ENCODE measurements around the gene C2orf92. TPM values are rescaled to one million over a fixed set of nuclear protein-coding genes. Genes with fewer than 3 reads are reported as not detected.

Gene C2orf92
- total RNA-seq, 1 donor from 2014 or later: 10.0 TPM

GRCh38 chr2:97741251-97741650 lies 71.7 kb downstream of the C2orf92 start:
- intact Hi-C loops (cut with micrococcal nuclease): no loop called here

GRCh38 chr2:97741686-97742085 lies 72.2 kb downstream of the C2orf92 start:
- intact Hi-C loops (cut with micrococcal nuclease): no loop called here

GRCh38 chr2:97742381-97742847 lies 72.9 kb downstream of the C2orf92 start:
- intact Hi-C loops (cut with micrococcal nuclease): no loop called here

- intact Hi-C loops (cut with micrococcal nuclease): no loop called here
Measured at GRCh38 chr2:97743913-97744312, 74.4 kb downstream of the C2orf92 start.

GRCh38 chr2:97745474-97746174 lies 76.1 kb downstream of the C2orf92 start:
- intact Hi-C loops (cut with micrococcal nuclease): no loop called here

DNA sequence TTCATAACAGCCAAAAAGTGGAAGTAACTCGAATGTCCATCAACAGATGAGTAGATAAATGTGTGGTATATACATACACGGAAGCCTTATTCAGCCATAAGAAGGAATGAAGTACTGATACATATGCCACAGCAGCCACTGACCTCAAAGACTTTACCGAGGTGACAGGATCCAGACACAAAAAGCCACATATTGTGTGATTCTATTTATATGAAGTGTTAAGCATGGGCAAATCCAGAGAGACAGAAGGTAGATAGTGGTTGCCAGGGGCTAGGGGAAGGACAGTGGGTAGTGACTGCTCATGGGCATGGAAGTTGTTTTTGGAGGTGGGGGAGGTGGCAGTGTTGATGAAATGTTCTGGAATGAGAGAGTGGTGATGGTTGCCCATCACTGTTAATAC lies 77.8 kb downstream of the C2orf92 start:
- intact Hi-C loops (cut with micrococcal nuclease): no loop called here

GRCh38 chr2:97747716-97748115 lies 78.2 kb downstream of the C2orf92 start:
- intact Hi-C loops (cut with micrococcal nuclease): loop anchor here (1.0 to 2.0 kb wide), 2 partner anchors 37 to 47 kb away; no protein-coding TSS in a partner anchor

DNA sequence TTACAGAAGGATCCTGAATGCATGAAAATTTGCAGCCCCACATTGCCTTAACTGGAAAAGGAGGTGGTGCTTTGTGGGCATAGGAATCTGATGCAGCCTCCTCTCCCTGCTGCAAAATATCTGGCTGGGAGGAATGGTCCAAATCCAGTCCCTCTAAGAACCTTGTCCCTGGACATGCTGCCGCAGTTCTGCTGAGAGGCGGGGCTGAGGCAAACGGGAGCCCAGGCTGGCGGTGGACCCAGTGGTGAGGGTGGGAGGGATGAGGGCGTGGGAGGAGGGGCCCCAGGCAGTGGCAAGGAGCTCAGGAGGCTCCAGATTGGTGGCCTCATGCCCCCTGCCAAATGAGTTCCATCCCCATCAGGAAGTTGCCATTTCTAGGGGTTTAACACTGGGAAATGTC lies 80.1 kb downstream of the C2orf92 start:
- intact Hi-C loops (cut with micrococcal nuclease): loop anchor here (2.0 kb wide), 1 partner anchor 49 kb away; no protein-coding TSS in a partner anchor

- intact Hi-C loops (cut with micrococcal nuclease): no loop called here
Measured at GRCh38 chr2:97750017-97750416, 80.5 kb downstream of the C2orf92 start.

DNA sequence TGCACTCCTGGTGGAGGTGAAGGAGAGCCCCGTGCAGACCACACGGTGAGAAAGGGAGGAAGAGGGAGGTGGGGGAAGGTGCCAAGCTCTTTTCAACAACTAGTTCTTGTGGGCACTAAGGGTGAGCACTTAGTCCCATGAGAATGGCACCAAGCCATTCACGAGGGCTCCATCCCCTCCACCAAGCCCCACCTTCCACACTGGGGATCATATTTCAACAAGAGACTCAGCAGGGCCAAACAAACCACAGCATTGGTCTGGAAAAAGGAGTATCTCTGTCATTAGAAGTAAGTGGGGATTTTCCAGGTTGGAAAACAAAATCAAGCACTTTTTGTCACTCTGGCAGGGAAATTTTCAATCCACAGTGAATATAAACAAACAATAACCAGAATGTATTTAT lies 82.2 kb downstream of the C2orf92 start:
- intact Hi-C loops (cut with micrococcal nuclease): no loop called here

Other genes with a start within 250 kb of the C2orf92 start
- 64.1 and 68.7 TPM in 2 replicates for gene ANKRD36B, start 79.8 kb upstream of the C2orf92 start, total RNA-seq
- 203 and 216 TPM in 2 replicates for gene COX5B, start 23.7 kb upstream of the C2orf92 start, total RNA-seq
- gene ACTR1B, start 5.7 kb upstream of the C2orf92 start, total RNA-seq: 77.0 and 77.9 TPM in 2 replicates
- 283 and 294 TPM in 2 replicates for gene ZAP70, start 43.9 kb downstream of the C2orf92 start, total RNA-seq